ENCODE data around the gene SH3GL3.

DNA sequence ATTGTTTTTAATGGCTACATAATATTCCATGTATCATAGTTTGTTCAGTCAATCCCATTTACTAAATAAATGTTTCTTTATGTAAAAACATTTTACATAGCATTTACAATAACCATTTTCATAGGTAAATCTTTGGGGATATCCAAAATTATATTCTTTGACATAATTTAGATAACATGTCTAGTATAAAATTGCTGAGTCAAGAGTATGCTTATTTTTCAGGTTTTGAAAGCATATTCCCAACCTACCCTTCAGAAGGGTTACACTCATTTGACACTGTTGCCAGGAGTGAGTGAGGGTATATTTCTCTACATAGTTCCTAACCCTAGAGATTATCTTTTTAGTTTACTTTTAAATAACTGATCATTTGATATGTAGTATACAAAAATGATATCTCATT is 122.2 kb downstream of the SH3GL3 start:
- TF ChIP-seq ZBTB1 (tag by site-specific recombination; IDR thresholded peaks at IDR 0.05): no peak
- TF ChIP-seq CTCF (tag by site-specific recombination; IDR thresholded peaks at IDR 0.05): no peak
- TF ChIP-seq ZNF433 (tag by site-specific recombination; IDR thresholded peaks at IDR 0.05; ENCODE audit: low read depth): no peak
- no peak for TF ChIP-seq ZNF280D (tag by site-specific recombination; IDR thresholded peaks at IDR 0.05)
- no peak for TF ChIP-seq ZNF223 (tag by site-specific recombination; IDR thresholded peaks at IDR 0.05)
- TF ChIP-seq, protein P1, sequence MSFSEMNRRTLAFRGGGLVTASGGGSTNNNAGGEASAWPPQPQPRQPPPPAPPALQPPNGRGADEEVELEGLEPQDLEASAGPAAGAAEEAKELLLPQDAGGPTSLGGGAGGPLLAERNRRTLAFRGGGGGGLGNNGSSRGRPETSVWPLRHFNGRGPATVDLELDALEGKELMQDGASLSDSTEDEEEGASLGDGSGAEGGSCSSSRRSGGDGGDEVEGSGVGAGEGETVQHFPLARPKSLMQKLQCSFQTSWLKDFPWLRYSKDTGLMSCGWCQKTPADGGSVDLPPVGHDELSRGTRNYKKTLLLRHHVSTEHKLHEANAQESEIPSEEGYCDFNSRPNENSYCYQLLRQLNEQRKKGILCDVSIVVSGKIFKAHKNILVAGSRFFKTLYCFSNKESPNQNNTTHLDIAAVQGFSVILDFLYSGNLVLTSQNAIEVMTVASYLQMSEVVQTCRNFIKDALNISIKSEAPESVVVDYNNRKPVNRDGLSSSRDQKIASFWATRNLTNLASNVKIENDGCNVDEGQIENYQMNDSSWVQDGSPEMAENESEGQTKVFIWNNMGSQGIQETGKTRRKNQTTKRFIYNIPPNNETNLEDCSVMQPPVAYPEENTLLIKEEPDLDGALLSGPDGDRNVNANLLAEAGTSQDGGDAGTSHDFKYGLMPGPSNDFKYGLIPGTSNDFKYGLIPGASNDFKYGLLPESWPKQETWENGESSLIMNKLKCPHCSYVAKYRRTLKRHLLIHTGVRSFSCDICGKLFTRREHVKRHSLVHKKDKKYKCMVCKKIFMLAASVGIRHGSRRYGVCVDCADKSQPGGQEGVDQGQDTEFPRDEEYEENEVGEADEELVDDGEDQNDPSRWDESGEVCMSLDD (tag by site-specific recombination; IDR thresholded peaks at IDR 0.05): no peak
- no peak for TF ChIP-seq ZBTB17 (tag by site-specific recombination; IDR thresholded peaks at IDR 0.05)
- no peak for TF ChIP-seq ZNF398 (tag by site-specific recombination; IDR thresholded peaks at IDR 0.05)
- TF ChIP-seq, protein P2, sequence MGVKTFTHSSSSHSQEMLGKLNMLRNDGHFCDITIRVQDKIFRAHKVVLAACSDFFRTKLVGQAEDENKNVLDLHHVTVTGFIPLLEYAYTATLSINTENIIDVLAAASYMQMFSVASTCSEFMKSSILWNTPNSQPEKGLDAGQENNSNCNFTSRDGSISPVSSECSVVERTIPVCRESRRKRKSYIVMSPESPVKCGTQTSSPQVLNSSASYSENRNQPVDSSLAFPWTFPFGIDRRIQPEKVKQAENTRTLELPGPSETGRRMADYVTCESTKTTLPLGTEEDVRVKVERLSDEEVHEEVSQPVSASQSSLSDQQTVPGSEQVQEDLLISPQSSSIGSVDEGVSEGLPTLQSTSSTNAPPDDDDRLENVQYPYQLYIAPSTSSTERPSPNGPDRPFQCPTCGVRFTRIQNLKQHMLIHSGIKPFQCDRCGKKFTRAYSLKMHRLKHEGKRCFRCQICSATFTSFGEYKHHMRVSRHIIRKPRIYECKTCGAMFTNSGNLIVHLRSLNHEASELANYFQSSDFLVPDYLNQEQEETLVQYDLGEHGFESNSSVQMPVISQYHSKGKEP (tag by site-specific recombination; IDR thresholded peaks at IDR 0.05): no peak
- no peak for TF ChIP-seq ZNF24 (tag by site-specific recombination; IDR thresholded peaks at IDR 0.05)
- TF ChIP-seq ZNF791 (tag by site-specific recombination; IDR thresholded peaks at IDR 0.05): no peak
- TF ChIP-seq OSR2 (tag by site-specific recombination; IDR thresholded peaks at IDR 0.05): no peak
